Hypothalamus (tissue), 51 donors: ENCODE results near the gene GIMAP7.

Source experiments
- DNase-seq, 51 donors: peaks; one replicate each; lab custom pipeline; 2025; lab: John Stamatoyannopoulos, UW

Gene GIMAP7

DNA sequence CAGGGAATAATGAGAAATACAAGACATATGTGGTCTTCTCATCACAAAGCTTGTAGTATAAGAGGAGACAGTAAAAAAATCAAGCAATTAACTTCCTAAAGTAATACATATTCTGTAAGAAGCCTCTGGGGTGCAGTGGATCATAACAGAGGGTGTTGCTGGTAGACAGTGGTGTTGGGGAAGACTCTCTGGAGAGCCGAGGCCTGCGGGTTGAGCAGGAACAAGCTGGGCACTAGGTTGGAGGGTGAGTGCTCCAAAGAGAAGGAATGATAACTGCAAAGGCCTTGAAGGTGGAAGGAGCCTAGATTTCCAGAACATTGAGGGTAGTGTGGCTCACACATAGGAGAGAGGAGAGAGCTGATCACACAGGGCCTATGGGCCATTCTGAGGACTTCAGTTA is 54.0 kb downstream of the GIMAP7 start:
- no peak for DNase-seq

DNA sequence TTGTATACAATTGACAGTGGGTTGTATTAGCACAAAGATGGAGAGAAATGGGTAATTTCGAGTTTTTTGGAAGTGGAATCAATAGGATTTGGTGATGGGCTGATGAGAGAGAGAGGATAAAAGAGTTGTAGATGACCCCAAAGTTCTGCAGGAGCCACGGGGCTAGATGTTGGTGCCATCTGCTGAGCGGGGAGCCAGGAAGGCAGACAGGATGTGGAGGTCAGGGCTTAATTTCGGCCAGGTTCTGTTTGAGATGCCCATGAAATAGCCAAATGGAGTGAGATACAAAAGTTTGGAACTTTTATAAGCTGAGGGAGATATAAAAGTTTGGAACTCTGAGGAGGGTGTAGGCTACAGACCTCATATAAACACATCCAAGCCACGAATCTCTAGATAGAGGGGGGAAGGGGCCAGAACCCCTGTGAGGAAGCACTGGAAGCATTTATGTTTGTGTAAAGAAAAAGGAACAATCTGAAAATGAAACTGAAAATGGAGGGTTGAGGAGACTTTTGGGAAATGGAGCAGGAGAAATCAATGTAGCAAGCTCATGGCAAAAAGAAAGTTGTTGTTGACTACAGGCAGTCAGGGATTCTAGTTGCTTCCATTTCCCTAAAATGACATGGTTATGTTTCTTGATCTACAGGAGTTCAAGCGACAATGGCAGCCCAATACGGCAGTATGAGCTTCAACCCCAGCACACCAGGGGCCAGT is 54.7 kb downstream of the GIMAP7 start:
- DNase-seq, result no peak
